ENCODE data around the gene SAT1.

Gene SAT1

DNA sequence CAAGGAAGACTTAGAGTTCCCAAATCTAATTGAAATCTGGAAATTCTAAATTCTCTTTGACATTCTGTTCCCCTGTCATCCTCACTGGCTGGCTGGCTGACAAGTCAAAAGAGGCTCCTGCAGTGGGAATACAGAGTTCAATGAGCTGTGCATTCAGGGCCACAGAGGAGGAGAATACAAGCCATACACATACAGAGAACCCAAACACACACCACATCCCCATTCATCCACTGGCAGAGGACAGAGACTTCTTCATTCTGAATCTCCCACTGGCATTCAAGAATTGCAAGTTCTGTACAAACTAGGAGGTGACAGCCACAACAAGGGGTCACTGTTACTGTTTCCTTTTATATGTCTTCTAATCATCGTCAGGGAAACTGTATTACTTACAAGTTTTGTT is 49.7 kb downstream of the SAT1 start:
- no peak for DNase-seq (ENCODE audit: low spot score)
- in situ Hi-C loops (cut with MboI; ENCODE audit: low sequenced_read_pairs, unreplicated experiment): no loop called here
- no peak for TF ChIP-seq CTCF (IDR thresholded peaks at IDR 0.05; ENCODE audit: borderline replicate concordance, control extremely low read depth, extremely low read depth, insufficient read depth, missing control alignments)
